PC-3 (cell line): ENCODE results near the gene FAM43B.

Experiments used
- CTCF ChIP-seq: fragments of 300-600 bp; sonication (generic); conservative IDR thresholded peaks from 2 replicates; pipeline ENCODE4 v1.5.1; 2017; ENCODE audit warnings: antibody characterized with exemption, low read depth, mild to moderate bottlenecking, low read length
- EZH2 ChIP-seq: fragments of 300-600 bp; sonication (generic); IDR thresholded peaks from one replicate; pipeline ENCODE4 v1.6.1; 2017; ENCODE audit warnings: antibody characterized with exemption, mild to moderate bottlenecking, low read length; ENCODE audit not compliant: unreplicated experiment
- EZH2phosphoT487 ChIP-seq: fragments of 300-600 bp; sonication (generic); IDR thresholded peaks from 2 replicates; pipeline ENCODE4 v1.6.1; 2018; ENCODE audit warnings: mild to moderate bottlenecking, antibody characterized with exemption, low read length, borderline replicate concordance

- no peak for TF ChIP-seq CTCF
- no peak for TF ChIP-seq EZH2phosphoT487
- no peak for TF ChIP-seq EZH2
Observed at GRCh38 chr1:20555758-20556120, 3.4 kb downstream of the FAM43B start.
